Cerebellar nuclear complex (tissue), 1 donor: ENCODE measurements around the gene IQCK.
A peak's percentile ranks its signal among the peaks of the same experiment; 100 is the strongest.
"Not testable (repeated sequence)": the region's sequence is repeated elsewhere in the genome, so short reads cannot be mapped to it uniquely, and the experiment has no call there.

Experiments
- DNase-seq, 2 experiments: peaks; one replicate each; lab custom pipeline; 2025; lab: John Stamatoyannopoulos, UW

IQCK gene

GRCh38 chr16:19717741-19718623 is at the start of gene IQCK, which contains the start of gene KNOP1:
TSS of gene IQCK (plus strand) at chr16:19718271. CDS start at chr16:19718307, 36 bp downstream.
TSS of gene KNOP1 (minus strand) at chr16:19718227. CDS start at chr16:19715035, 3,192 bp downstream.
- peak in 1 of 2 experiments; percentile 54 for DNase-seq

GRCh38 chr16:19672378-19672777 is 45.7 kb upstream of the IQCK start:
- no peak for DNase-seq

GRCh38 chr16:19674485-19674884 is 43.6 kb upstream of the IQCK start:
- DNase-seq: no peak

GRCh38 chr16:19677402-19677801 is 40.7 kb upstream of the IQCK start:
- no peak for DNase-seq

- DNase-seq: no peak
Observed at GRCh38 chr16:19678804-19679203, 39.3 kb upstream of the IQCK start.

- not testable (repeated sequence) for DNase-seq
Observed at GRCh38 chr16:19679281-19679680, 38.8 kb upstream of the IQCK start.

GRCh38 chr16:19680881-19681340 is 37.2 kb upstream of the IQCK start:
- DNase-seq: no peak

GRCh38 chr16:19681637-19682036 is 36.4 kb upstream of the IQCK start:
- DNase-seq: no peak

- no peak for DNase-seq
Observed at GRCh38 chr16:19683453-19684236, 34.4 kb upstream of the IQCK start.

- no peak for DNase-seq
Observed at GRCh38 chr16:19685176-19685575, 32.9 kb upstream of the IQCK start.

- DNase-seq: no peak
Observed at GRCh38 chr16:19687279-19687678, 30.8 kb upstream of the IQCK start.

- no peak for DNase-seq
Observed at GRCh38 chr16:19688396-19689024, 29.6 kb upstream of the IQCK start.

- DNase-seq: no peak
Observed at GRCh38 chr16:19689342-19689741, 28.7 kb upstream of the IQCK start.

GRCh38 chr16:19690196-19690595 is 27.9 kb upstream of the IQCK start:
- no peak for DNase-seq

GRCh38 chr16:19691161-19691711 is 26.8 kb upstream of the IQCK start:
- peak; percentile 18 to 27 for DNase-seq

- no peak for DNase-seq
Observed at GRCh38 chr16:19694989-19695388, 23.1 kb upstream of the IQCK start.

- DNase-seq: no peak
Observed at GRCh38 chr16:19696328-19696727, 21.7 kb upstream of the IQCK start.

GRCh38 chr16:19696961-19697360 is 21.1 kb upstream of the IQCK start:
- DNase-seq: no peak

- DNase-seq: no peak
Observed at GRCh38 chr16:19697756-19698318, 20.2 kb upstream of the IQCK start.

- DNase-seq: no peak
Observed at GRCh38 chr16:19698480-19699465, 19.3 kb upstream of the IQCK start.
